Activated CD4-positive, alpha-beta T cell treated with anti-CD3 and anti-CD28 coated beads, Interleukin-2, amount 50 U/mL, for 16 hours (primary cell): Measurements from ENCODE around the gene ICA1L.
A peak's percentile ranks its signal among the peaks of the same experiment; 100 is the strongest.
"Not testable (repeated sequence)": the region's sequence is repeated elsewhere in the genome, so short reads cannot be mapped to it uniquely, and the experiment has no call there.

ENCODE experiments used
- DNase-seq: peaks from one replicate; pipeline ENCODE4 v3.0.0-alpha.2; 2020

Gene ICA1L

GRCh38 chr2:202847693-202848524 is 23.7 kb downstream of the ICA1L start:
- no peak for DNase-seq

GRCh38 chr2:202844656-202845055 is 26.9 kb downstream of the ICA1L start:
- DNase-seq: no peak

DNA sequence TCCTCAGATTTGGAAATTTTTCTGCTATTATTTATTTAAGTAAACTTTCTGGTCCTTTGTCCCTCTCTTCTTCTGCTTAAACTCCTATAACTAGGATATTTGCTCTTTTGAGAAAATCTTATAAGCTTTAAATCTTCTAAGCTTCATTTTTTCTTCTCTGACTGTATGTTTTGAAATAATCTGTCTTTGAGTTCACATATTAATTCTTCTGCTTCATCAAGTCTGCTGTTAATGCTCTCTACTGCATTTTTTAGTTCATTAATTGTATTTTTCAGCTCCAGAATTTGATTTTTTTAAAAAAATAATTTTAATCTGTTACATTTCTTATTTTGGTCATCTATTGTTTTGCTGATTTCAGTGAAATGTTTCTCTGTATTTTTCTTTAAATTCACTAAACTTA is 28.9 kb downstream of the ICA1L start:
- no peak for DNase-seq

DNA sequence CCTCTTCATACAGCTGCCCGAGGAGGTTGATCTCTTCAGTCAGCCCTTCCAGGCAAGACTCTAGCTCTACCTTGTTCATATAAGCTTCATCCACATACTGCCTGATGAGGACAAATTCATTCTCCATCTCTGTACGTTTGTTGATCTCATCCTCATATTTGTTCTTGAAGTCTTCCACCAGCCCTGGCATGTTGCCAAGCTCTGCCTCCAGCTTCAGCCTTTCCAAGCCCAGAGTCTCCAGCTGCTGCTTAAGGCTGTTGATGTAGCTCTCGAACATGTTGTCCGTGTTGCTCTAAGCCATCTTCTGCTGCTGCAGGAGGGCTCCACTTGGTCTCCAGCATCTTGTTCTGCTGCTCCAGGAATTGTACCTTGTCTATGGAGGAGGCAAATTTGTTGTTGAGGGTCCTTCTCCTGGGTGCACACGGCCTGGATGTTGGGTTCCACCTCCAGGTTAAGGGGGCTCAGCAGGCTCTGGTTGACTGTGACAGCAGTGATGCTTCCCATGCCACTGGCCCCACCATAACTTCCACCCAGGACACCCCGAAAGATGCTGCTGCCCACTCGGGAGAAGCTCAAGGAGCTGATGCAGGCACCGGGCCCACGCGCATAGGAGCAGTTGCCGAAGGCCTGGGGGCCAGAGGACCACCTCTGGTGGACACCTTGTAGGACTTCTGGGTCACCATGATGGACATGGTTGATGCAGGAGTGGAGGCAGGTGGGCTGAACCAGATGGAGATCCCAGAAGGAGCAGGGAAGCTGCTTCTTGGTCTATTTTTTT is 30.3 kb downstream of the ICA1L start:
- DNase-seq: no peak

GRCh38 chr2:202831242-202832220 is 40.0 kb downstream of the ICA1L start:
- DNase-seq: peak; percentile 68

GRCh38 chr2:202824901-202825300 is 46.7 kb downstream of the ICA1L start:
- no peak for DNase-seq

GRCh38 chr2:202822411-202822810 is 49.2 kb downstream of the ICA1L start:
- DNase-seq: no peak

GRCh38 chr2:202821206-202822160 is 50.1 kb downstream of the ICA1L start:
- no peak for DNase-seq

DNA sequence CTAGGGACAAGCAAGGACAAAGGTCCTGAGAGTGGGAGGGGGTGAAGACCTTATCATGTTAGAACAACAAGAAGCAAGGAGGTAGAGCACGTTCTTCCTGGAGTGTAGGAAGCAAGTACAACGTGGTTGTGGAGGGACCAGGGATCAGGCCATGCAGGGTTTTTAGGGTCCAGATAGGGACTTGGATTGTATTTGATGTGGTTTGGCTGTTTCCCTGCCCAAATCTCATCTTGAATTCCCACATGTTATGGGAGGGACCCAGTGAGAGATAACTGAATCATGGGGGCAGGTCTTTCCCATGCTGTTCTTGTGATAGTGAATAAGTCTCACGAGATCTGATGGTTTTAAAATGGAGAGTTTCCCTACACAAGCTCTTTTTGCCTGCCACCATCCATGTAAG is 53.2 kb downstream of the ICA1L start:
- no peak for DNase-seq

- DNase-seq: no peak
Measured at GRCh38 chr2:202817771-202818170, 53.8 kb downstream of the ICA1L start.

DNA sequence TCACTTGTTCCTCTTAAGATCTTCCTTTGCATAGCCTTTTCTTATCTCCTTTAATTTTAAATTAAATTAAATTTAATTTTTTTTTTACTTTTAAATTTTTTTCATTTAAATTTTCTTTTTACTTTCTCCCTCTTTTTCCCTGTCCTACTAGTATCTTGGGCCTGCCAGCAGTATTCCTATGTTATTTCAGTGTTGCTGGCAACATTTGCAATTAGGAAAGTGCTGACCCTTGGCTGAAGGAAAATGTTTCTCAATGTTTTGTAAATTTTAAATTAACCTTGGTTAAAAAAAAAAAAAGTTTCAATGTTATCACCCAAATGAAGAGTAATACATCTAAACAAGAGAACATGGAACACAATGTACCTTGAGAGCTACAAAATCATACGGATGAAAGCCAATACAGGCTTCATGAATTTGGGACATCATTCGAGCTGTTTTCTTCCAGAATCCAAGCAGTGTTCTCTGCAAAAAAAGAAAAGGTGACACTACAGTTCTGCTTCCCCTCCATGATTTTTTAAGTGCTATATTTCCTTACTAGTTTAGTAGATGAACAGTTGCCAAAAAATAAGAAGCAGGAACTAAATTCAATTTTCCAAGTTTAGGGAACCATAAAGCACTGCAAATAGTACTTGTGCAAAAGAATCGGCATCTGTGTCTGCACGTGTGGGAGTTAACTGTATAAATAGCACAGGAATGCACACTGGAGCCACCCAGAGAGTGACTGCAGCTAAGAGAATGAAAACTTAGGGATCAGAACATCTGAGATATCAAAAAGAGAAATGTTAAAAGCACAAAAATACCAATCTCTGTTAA is 55.8 kb downstream of the ICA1L start:
- no peak for DNase-seq

DNA sequence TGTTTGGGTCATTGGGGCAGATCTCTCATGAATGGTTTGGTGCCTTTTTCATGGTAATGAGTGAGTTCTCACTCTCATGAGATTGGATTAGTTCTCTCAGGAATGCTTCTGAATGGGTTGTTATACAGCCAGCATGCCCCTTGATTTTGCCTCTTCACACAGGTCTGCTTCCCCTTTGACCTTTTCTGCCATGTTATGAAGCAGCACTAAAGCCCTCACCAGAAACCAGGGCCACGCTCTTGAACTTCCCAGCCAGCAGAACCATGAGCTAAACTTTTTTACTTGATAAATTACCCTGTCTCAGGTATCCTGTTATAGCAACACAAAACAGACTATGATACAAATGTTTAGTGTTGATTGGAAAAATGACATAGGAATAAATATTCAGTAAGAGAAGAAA is 57.3 kb downstream of the ICA1L start:
- DNase-seq: no peak

DNA sequence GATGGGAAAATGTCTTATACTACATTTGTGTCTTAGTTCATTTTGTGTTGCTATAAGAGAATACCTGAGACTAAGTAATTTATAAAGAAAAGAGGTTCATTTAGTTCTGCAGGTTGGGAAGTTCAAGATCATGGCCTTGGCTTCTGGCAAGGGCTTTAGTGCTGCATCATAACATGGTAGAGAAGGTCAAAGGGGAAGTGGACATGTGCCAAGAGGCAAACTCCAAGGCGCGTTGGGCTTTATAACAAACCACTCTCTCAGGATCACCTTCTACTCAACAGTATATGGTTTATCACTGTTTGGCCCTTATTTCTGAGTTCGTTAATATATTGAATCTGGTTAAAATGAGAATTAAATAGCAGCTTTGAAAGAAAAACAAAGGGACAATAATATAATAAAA is 58.2 kb downstream of the ICA1L start:
- no peak for DNase-seq

GRCh38 chr2:202808754-202809153 is 62.8 kb downstream of the ICA1L start:
- no peak for DNase-seq

DNA sequence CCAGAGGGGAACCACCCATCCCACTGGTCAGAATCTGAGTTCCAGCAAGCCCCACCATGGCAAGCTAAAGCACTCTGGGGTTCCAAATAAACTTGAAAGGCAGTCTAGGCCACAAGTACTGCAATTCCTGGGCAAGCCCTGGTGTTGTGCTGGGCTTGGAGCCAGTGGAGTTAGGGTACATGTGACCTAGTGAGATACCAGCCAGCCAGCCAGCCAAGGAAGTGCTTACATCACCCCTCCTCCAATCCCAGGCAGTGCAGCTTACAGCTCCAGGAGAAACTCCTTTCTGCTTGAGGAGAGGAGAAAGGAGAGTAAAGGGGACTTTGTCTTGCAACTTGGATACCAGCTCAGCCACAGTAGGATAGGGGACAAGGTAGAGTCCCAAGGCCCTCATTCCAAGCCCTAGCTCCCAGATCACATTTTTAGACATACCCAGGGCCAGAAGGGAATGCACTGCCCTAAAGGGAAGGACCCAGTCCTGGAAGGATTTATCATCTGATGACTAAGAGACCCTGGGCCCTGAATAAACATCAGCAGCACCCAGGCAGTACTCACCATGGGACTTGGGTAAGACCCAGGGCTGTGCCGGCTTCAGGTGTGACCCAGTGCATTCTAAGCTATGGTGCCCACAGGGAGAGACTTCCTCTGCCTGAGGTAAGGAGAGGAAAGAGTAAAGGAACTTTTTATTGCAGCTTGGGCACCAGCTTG is 64.0 kb downstream of the ICA1L start:
- DNase-seq: not testable (repeated sequence)

DNA sequence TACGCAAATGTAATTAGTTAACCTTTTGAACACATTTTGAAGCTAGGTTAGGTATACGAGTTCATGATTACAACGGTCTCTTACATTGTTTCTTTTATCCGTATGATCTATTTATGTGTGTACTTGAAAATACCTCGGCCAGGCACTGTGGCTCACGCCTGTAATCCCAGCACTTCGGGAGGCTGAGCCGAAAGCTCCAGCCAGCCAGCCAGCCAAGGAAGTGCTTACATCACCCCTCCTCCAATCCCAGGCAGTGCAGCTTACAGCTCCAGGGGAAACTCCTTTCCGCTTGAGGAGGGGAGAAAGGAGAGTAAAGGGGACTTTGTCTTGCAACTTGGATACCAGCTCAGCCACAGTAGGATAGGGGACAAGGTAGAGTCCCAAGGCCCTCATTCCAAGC is 65.7 kb downstream of the ICA1L start:
- not testable (repeated sequence) for DNase-seq

DNA sequence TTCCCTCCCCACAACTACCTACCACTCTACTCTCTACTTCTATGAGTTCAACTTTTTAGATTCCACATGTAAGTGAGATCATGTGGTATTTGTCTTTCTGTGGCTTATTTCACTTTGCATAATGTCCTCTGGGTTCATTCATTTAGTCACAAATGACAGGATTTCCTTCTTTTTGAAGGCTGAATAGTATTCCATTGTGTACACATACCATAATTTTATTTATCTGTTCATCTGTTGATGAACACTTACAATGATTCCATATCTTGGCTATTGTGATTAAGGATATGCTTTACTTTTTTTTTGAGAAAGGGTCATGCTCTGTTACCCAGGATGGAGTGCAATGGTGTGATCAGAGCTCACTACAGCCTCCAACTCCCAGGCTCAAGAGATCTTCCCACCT is 73.6 kb downstream of the ICA1L start:
- no peak for DNase-seq

GRCh38 chr2:202790676-202791075 is 80.9 kb downstream of the ICA1L start:
- no peak for DNase-seq

DNA sequence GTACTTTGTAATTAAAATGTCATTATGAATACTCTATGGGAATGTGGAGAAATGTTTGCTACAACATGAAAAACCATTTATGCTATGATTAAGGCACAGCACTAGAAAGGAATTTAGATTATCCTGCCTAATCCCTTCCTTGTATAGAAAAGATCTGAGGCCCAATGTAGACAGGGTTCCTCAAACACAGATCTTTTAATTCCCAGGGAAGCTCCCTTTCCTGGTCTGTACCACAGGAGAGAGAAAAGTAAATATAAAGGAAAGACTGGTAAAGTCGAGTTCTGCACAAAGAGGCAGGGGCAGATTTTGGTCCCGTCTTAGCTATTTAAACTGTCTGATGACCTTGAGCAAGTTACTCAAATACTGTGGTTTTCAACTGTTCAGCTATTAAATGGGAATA is 84.7 kb downstream of the ICA1L start:
- DNase-seq: no peak

DNA sequence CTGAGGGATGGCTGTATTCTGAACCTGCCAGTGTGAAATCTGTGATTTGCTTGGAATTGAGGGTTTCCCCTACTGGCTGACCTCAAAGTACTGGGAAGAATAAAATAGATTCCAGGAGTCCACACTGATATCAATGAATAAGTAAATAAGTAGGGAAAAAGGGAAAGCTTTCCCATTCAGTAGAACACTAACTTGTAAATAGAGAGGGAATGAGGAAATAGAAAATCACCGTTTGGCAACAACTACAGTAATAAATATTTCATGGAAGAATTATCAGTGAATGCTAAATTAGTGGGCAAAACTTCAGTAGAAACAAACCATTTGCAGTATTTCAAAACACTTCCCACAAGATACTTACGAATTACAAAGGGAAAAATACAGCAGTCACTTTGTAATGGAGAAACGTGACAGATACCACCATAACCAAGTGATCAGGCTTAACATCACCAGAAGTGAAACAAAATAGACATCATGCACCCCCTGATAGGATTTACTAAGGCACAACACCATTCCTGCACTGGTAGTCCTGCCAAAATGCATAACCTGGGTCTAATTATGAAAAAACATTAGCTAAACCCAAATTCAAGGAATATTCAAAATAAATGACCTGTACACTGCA is 88.5 kb downstream of the ICA1L start:
- DNase-seq: no peak
